ENCODE data around the gene MEG3.

DNA sequence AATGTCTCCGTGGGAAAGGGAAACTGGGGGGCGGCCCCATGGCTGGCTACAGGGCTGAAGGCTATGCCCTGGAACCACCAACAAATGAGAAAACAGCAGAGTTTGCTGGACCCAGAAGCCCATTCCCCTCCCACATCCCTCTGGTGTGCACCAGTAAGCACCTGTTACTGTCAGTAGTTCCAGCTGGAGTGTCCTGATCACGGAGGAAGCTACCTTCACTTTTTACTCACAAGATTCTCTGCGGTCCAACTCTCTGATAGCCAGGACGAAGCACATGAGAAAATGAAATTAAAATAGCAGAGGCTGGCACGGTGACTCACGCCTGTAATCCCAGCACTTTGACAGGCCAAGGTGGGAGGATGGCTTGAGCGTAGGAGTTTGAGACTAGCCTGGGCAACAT, 22.7 kb upstream of the MEG3 start:
- TF ChIP-seq, protein P1, sequence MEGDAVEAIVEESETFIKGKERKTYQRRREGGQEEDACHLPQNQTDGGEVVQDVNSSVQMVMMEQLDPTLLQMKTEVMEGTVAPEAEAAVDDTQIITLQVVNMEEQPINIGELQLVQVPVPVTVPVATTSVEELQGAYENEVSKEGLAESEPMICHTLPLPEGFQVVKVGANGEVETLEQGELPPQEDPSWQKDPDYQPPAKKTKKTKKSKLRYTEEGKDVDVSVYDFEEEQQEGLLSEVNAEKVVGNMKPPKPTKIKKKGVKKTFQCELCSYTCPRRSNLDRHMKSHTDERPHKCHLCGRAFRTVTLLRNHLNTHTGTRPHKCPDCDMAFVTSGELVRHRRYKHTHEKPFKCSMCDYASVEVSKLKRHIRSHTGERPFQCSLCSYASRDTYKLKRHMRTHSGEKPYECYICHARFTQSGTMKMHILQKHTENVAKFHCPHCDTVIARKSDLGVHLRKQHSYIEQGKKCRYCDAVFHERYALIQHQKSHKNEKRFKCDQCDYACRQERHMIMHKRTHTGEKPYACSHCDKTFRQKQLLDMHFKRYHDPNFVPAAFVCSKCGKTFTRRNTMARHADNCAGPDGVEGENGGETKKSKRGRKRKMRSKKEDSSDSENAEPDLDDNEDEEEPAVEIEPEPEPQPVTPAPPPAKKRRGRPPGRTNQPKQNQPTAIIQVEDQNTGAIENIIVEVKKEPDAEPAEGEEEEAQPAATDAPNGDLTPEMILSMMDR (IDR thresholded peaks at IDR 0.05): no peak
- no peak for TF ChIP-seq TCF7L2 (IDR thresholded peaks at IDR 0.05; ENCODE audit: low read depth, low read length)

All from Panc1 (cell line).